Activated CD8-positive, alpha-beta memory T cell treated with anti-CD3 and anti-CD28 coated beads for 1 hour (primary cell): ENCODE data around the gene DPEP2NB.
"Not testable (repeated sequence)": the region's sequence is repeated elsewhere in the genome, so short reads cannot be mapped to it uniquely, and the experiment has no call there.

Experiments used
- DNase-seq, 2 donors: peaks; one replicate each; pipeline ENCODE4 v3.0.0-alpha.2; 2020; ENCODE audit warnings: low read depth in 1 of 2; ENCODE audit errors: extremely low read depth in 1 of 2

Gene DPEP2NB

DNA sequence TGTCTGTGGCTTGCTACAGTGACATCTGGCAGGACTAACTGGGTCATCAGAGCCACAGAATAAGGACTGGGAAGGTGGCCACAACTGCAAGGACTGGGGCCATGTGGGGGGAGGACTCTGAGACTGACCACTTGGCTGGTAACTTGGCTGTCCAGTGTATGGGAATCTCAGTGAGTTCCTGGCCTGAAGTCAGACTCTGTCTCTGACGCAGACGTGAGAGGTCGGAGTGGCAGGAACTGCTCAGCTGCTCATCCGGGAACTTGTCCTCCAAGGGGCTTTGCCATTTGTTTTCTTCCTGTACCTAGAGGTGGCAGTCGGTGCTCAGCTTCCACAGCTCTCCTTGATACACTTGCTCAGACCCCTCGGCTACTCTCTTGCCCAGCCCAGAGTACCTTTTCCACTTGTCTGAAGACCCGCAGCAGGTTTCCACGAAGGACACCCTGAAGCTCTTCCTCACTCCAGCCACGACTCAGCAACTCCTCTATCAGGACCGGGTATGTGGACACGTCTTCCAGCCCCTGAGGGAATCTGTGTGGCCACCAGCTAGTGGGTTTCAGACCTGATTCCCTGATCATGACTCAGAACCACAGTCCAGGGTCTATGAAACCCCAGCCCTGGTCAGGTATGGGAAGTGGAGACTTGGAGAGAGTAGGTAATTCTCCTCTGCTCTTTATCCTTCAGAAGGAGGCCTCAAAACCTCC lies 28.1 kb downstream of the DPEP2NB start:
- no peak for DNase-seq

- no peak for DNase-seq
These were observed 28.8 kb downstream of the DPEP2NB start for GRCh38 chr16:67986949-67987348.

GRCh38 chr16:67982011-67982696 lies 33.6 kb downstream of the DPEP2NB start:
- DNase-seq: no peak

GRCh38 chr16:67979955-67980678 lies 35.6 kb downstream of the DPEP2NB start, which contains the start of gene DPEP3:
TSS of gene DPEP3 (minus strand) at chr16:67980499. CDS start at chr16:67980380, 119 bp downstream.
- no peak for DNase-seq

DNA sequence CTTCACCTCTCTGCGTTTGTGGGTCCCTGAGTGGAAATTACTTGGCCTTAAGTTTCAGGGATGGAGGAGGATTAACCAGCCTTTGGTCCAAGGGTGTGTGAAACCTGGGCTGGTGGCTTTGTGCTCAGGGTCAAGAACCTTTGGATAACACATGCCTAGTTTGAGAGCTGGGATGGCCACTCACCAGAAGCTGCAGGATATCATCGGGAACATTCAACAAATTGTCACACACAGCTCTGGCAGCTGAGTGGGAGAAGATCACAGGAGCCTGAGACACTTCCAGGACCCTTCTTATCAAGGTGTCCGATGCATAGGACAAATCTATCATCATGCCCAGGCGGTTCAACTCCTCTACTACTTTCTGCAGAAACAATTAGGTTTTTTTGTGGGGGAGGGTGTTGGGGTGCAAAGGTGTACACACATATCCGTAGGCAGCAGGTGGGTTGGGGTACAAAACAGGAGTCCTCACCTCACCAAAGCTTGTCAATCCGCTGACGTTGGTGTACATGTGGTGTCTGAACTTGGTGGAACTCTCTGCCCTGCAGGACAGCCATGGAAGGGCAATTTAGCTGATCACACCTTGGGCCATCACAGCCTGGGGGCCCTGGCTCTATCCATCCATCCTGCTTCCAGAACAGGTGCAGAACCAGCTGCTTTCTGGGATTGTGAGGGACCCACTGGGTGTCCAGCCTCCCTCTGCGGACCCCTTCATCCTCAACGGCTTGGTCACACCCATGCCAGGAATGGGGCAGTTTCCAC lies 38.1 kb downstream of the DPEP2NB start:
- no peak for DNase-seq

DNA sequence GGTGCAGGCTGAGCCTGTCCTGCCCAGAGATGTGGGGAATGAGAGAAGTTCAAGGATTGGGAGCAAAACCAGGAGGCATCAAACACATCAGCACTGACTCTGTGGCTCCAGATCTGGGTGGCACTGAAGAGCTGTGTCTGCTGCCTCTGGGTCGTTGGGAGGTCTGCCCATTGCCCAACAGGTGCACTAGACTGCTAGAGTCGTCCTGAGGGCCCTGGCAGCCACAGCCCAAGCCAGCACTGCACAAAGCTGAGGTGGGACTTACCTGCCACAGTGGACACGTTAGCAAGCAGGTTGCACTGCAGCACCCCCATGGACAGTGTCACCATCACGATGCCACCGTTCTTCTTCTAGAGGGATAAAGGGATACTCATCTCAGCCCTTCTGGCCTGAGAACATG lies 38.7 kb downstream of the DPEP2NB start:
- no peak for DNase-seq

- no peak for DNase-seq
These were observed 39.5 kb downstream of the DPEP2NB start for GRCh38 chr16:67976205-67976604.

DNA sequence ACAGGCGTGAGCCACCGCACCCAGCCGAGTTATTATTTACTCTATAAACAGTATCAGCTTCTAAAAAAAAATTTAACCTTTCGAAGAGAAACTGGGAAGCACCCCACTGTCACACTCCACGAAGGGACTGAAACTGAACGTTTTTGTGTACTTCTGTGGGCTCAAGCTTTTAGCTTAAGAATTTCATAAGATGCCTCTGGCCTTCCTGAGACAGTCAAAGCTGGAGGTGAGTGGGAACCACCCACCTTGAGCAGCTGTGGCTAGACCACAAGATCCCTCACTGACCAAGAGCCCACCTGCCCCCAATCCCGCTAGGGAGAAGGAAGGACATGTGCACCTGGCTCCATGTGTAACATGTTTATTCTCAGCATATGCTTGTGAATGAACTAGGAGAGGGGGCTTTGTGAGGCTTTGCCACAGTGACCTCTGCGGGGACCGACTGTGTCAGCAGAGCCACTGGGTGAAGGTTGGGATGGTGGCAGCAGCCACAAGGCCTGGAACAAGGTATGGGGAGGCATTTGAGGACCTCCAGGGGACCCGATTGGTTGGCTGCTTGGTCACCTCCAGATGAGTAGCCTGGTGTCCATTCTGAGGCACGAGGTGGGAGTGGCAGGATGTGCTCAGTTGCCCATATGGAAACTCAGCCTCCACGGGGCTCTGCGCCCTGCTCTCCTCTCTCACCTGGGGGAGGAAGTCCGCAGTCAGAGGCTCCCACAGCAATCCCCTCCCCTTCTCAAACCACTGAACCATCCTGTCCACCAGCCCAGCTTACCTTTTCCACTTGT lies 40.2 kb downstream of the DPEP2NB start:
- no peak for DNase-seq

DNA sequence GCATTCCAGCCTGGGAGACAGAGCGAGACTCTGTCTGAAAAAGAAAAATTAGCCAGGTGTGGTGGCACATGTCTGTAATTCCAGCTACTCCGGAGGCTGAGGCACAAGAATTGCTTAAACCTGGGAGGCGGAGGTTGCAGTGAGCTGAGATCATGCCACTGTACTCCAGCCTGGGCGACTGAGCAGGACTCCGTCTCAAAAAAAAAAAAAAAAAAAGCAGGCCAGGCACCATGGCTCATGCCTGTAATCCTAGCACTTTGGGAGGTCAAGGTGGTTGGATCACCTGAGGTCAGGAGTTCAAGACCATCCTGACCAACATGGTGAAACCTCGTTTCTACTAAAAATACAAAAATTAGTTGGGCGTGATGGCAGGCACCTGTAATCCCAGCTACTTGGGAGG lies 43.4 kb downstream of the DPEP2NB start:
- not testable (repeated sequence) for DNase-seq

GRCh38 chr16:67971111-67971510 lies 44.6 kb downstream of the DPEP2NB start:
- DNase-seq: no peak

- DNase-seq: no peak
These were observed 46.3 kb downstream of the DPEP2NB start for GRCh38 chr16:67969254-67970039.

GRCh38 chr16:67968400-67969253 lies 47.1 kb downstream of the DPEP2NB start, which contains the start of gene SLC12A4:
TSS of gene SLC12A4 (minus strand) at chr16:67968637. CDS start at chr16:67968553, 84 bp downstream.
- peak; percentile 55 to 78 for DNase-seq

GRCh38 chr16:67967958-67968399 lies 47.7 kb downstream of the DPEP2NB start:
- peak in 1 of 2 donors; percentile 14 for DNase-seq

DNA sequence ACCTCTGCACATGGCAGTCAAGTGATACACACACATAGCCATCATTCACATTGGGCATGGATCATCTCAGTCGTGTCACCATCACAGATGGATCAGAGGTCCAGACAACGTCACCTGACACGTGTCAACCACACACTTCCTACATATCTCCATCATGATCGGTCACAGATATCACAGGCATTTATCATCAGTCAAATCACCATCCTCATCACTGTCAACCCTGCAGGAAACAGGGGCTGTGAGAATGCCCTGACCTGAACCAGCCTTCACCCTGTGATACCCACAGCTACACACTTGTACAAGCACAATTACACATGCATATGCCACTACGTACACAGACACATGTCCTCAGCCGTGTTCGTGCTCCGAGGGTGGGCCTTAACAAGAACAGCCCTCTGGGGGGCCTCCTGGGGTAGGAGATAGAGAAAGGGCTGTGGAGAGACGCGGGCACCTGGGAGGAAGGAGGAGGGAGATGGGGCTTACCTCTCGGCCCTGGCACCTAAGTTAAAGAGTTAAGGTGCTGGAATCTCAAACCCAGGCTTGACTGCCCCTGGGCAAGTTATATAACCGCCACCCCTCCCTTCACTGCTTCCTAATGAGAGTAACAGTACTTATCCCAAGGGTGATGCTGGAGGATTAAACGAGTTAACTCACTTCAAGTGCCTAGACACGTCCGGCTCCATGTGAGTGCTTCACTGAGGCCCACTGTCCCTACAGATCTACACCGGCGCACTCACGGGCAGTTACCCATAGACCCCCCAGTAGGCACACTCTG lies 48.3 kb downstream of the DPEP2NB start:
- no peak for DNase-seq

GRCh38 chr16:67966549-67967182 lies 49.0 kb downstream of the DPEP2NB start:
- DNase-seq: no peak

DNA sequence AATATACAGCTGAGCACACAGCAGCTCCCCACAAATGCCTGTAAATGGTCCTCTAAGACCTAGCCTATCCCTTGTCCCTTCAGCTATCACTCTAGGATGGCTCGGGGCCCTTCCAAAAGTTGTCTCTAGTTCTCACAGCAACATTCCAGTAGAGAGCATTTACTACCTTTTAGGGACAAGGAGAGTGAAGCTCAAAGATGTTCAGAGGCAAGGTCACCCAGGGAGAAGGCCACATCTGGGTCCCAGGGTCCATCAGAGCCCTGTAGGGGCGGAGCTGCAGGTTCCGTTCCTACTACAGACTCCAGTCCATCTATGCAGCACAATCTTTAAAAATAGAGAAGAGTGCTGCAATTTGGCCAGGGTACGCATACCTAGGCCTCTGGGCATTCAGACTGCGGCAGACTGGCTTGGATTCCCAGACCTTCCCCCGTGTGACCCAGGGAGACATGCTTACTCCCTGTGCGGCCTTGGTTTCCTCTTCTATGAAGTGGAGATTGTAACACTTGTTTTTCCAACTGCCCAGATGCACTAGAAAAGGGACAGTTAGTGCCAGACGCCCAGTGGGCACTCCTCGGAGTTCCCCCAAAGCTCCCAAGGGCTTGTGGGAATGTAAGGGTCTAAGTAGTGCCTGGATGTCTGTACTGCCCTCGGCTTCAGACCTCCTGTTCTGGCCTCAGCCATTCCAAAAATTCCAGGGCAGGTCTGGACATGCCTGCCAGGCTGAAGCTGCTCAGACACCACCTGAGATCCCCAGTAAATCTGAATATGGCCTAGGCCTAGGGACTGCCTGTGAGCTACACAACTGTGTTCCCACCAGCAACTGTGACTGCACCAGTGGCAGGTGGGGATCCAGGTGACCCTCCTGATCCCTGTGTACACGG lies 49.8 kb downstream of the DPEP2NB start:
- DNase-seq: no peak
